Neural progenitor cell (in vitro differentiated cells): ENCODE data around the gene SERPINA12.

Source experiments
- EZH2 ChIP-seq: fragments of 200-600 bp; sonication (generic); IDR thresholded peaks from 2 replicates; pipeline ENCODE4 v1.6.1; 2017; ENCODE audit warnings: antibody characterized with exemption, mild to moderate bottlenecking, moderate library complexity
- TF ChIP-seq, protein P1 (sequence below): fragments of 200-600 bp; sonication (generic); IDR thresholded peaks from 2 replicates; pipeline ENCODE4 v1.5.1; 2017; ENCODE audit warnings: antibody characterized with exemption, mild to moderate bottlenecking

DNA sequence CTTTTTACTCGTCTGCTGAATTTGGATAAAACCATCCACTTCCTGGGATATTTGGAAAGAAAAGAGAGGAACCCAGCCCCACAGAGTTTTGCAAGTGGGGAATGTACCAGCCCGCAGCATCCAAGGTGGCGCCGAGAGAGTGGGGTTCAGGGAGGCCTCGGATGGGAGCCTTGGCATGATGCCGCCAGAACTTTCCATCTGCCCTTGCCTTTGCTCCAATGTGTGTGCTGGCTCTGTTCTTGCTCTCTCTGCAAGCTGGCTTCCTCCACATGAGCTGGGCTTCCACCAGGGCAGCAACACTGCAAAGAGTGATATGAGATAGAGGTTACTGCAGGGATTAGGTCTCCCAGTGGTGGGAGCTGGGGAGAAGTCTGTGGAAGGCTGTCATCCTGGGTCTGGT, 6.6 kb upstream of the SERPINA12 start:
- TF ChIP-seq, protein P1, sequence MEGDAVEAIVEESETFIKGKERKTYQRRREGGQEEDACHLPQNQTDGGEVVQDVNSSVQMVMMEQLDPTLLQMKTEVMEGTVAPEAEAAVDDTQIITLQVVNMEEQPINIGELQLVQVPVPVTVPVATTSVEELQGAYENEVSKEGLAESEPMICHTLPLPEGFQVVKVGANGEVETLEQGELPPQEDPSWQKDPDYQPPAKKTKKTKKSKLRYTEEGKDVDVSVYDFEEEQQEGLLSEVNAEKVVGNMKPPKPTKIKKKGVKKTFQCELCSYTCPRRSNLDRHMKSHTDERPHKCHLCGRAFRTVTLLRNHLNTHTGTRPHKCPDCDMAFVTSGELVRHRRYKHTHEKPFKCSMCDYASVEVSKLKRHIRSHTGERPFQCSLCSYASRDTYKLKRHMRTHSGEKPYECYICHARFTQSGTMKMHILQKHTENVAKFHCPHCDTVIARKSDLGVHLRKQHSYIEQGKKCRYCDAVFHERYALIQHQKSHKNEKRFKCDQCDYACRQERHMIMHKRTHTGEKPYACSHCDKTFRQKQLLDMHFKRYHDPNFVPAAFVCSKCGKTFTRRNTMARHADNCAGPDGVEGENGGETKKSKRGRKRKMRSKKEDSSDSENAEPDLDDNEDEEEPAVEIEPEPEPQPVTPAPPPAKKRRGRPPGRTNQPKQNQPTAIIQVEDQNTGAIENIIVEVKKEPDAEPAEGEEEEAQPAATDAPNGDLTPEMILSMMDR: no peak
- TF ChIP-seq EZH2: no peak
